ACC112 (cell line): Measurements from ENCODE around the gene CLCN2.
A peak's percentile ranks its signal among the peaks of the same experiment; 100 is the strongest.

Experiments
- H2AFZ ChIP-seq: fragments of 200-600 bp; sonication (generic); one replicate; pipeline ENCODE4 v1.6.0; 2017; ENCODE audit warnings: antibody characterized with exemption, low read length; ENCODE audit not compliant: unreplicated experiment
- H3K27ac ChIP-seq: fragments of 200-600 bp; sonication (generic); 2 replicates; pipeline ENCODE4 v1.5.1; 2014; ENCODE audit warnings: low read depth, mild to moderate bottlenecking, antibody characterized with exemption, low read length, moderate library complexity
- H3K27me3 ChIP-seq: fragments of 200-600 bp; sonication (generic); 2 replicates; pipeline ENCODE4 v1.6.1; 2014; ENCODE audit warnings: mild to moderate bottlenecking, antibody characterized with exemption, low read length, moderate library complexity, mixed read lengths; ENCODE audit not compliant: insufficient read depth
- H3K36me3 ChIP-seq: fragments of 200-600 bp; sonication (generic); 2 replicates; pipeline ENCODE4 v1.6.1; 2016; ENCODE audit warnings: mild to moderate bottlenecking, antibody characterized with exemption, low read length, moderate library complexity, mixed read lengths; ENCODE audit not compliant: insufficient read depth
- H3K4me1 ChIP-seq: fragments of 200-600 bp; sonication (generic); one replicate; pipeline ENCODE4 v1.6.1; 2016; ENCODE audit warnings: low read length, mixed read lengths; ENCODE audit not compliant: insufficient read depth, unreplicated experiment, control insufficient read depth
- H3K4me3 ChIP-seq: fragments of 200-600 bp; sonication (generic); 2 replicates; pipeline ENCODE4 v1.5.1; 2014; ENCODE audit warnings: mild to moderate bottlenecking, low read depth, low read length
- H3K79me2 ChIP-seq: fragments of 200-600 bp; sonication (generic); one replicate; pipeline ENCODE4 v1.6.0; 2016; ENCODE audit warnings: low read length; ENCODE audit not compliant: control insufficient read depth, unreplicated experiment, insufficient read depth

Gene CLCN2

DNA sequence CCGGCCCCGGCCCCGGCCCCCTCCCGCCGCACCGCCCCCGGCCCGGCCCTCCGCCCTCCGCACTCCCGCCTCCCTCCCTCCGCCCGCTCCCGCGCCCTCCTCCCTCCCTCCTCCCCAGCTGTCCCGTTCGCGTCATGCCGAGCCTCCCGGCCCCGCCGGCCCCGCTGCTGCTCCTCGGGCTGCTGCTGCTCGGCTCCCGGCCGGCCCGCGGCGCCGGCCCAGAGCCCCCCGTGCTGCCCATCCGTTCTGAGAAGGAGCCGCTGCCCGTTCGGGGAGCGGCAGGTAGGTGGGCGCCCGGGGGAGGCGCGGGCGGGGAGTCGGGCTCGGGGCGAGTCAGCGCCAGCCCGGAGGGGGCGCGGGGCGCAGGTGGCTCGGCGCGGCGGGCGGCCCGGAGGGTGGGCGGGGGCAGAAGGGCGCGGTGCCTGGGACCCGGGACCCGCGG is 18.8 kb upstream of the CLCN2 start:
- no peak overlapping the region for H2AFZ ChIP-seq
- no peaks in the 10 kb centered on the region for H3K4me1 ChIP-seq
- H3K27ac ChIP-seq, result no peak overlapping the region

DNA sequence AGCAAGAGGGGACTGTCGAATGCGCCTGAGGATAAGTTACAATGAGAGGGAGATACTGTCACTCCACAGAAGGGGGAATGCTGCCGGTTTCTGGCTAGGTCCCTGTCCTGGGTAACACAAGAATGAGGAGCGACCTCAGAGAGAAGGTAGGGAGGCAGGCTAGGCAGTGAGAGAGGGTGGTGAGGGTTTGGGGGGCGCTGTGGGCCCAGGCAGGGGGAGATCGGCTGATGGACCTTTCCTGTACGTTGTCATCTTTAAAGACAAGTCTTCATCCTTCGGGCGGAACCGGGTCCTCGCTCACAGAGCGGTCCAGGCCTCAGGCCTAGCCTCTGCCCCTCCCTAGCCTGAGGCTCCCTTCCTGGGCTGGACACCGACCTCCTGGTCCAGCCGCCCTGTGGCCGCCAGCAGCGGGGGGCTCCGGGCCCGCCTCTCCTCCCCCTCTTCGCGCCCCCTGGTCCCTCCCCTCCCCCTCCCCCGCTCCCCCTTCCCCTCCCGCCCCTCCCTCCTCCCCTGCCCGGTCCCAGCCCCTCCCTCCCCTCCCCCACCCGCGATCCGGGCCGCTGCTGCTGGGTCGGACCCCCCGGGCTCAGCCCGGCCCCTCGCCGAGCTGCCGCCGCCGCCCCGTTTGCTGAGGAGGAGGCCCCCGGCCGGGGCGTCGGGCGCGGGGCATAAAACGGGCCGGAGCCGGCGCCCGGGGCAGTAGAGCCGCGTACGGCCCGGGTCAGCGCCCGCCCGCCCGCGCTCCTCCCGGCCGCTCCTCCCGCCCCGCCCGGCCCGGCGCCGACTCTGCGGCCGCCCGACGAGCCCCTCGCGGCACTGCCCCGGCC is 18.2 kb upstream of the CLCN2 start, which contains the start of gene CHRD:
TSS of gene CHRD (plus strand) at position 697 of the 827 bp plus-strand sequence. CDS start 265 bp downstream, outside the sequence.
- Histone ChIP-seq H3K4me1 (no peaks in the 10 kb centered on the region), H3K4me3 (peak within 1 kb of the TSS; percentile 69), H3K27me3 (peaks cover 62% of the 10 kb centered on the region), H2AFZ (no peak within 1 kb of the TSS), H3K27ac (no peak within 1 kb of the TSS), H3K36me3 (no peaks in the 10 kb centered on the region), H3K79me2 (no peaks in the 10 kb centered on the region)

More for the DNA sequence above, 18.8 kb upstream of the CLCN2 start:
- Histone ChIP-seq H3K36me3 (no peaks in the 10 kb centered on the region), H3K4me3 (peak overlapping the region; percentile 69; the same call in 1 of the 2 replicates), H3K79me2 (no peaks in the 10 kb centered on the region), H3K27me3 (peaks cover 60% of the 10 kb centered on the region)

DNA sequence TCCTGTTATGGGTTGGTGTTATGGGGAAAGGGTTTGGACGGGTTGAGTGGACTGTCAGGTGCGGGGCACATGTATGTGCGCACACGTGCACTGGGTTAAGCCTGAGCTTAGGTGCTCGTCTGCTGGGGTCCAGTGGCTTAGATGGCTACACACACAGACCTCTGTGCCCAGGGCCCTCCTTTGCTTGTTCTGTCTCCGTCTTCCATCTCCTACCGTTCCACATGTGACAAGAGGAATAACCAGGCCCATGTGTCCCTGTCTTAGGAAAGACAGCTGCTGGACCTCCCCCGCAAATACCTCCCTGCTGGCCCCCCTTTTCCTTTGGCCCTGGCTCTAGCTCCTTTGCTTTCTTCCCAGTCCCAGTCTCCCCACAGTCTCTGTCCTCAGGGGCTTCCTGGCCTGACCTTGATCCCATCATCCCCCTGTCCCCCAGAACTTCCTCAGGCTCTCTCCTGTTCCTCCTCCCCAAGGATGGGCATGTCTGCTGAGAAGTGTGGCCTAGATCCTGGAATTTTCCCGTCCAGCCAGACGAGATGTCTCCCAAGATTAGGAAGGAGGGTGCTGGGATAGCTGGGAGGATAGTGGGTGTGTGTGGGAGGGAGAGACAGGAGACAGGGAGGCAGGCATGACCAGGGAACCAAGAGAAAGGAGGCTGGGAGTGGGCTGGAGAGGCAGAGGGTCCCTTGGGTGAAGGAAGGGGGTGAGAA is 17.4 kb upstream of the CLCN2 start:
- H3K36me3 ChIP-seq, result no peaks in the 10 kb centered on the region
- no peaks in the 10 kb centered on the region for H3K4me1 ChIP-seq
- H3K79me2 ChIP-seq, result no peaks in the 10 kb centered on the region
- H2AFZ ChIP-seq, result no peak overlapping the region
- H3K4me3 ChIP-seq, result no peak overlapping the region
- H3K27ac ChIP-seq, result no peak overlapping the region
- peaks cover 62% of the 10 kb centered on the region for H3K27me3 ChIP-seq

DNA sequence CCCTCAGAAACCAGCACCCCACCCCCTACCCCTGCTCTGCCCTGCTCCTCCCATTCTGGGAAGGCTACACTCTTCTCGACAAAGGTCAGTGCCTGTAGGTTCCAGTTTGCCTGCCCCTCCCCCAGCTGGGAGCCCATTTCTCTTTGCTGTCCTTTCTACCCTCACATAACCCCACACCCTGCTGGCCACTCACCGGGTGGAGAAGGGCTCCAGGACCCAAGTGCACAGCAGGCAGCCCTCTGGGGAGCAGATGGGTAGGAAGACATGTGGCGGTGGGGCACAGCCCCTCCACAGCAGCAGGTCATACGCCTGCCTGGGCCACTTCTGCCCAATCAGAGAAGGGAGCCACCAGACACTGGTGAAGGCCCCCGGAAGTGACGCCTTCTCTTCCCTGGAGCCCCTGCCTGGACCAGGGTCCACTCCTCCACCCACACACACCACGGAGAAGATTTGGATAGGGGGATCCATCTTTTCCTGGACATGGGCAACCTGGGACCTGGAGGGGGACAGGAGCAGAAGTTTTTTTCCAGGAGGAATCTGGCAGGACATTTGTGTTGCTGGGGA is 16.6 kb upstream of the CLCN2 start, which contains the start of gene THPO:
TSS of gene THPO (minus strand) at position 326 of the 564 bp plus-strand sequence. CDS start 1,948 bp downstream, outside the sequence.
- peaks cover 62% of the 10 kb centered on the region for H3K27me3 ChIP-seq
- no peak within 1 kb of the TSS for H2AFZ ChIP-seq
- no peaks in the 10 kb centered on the region for H3K36me3 ChIP-seq
- no peaks in the 10 kb centered on the region for H3K79me2 ChIP-seq
- H3K4me1 ChIP-seq, result peaks cover 3% of the 10 kb centered on the region
- no peak within 1 kb of the TSS for H3K27ac ChIP-seq
- no peak within 1 kb of the TSS for H3K4me3 ChIP-seq

DNA sequence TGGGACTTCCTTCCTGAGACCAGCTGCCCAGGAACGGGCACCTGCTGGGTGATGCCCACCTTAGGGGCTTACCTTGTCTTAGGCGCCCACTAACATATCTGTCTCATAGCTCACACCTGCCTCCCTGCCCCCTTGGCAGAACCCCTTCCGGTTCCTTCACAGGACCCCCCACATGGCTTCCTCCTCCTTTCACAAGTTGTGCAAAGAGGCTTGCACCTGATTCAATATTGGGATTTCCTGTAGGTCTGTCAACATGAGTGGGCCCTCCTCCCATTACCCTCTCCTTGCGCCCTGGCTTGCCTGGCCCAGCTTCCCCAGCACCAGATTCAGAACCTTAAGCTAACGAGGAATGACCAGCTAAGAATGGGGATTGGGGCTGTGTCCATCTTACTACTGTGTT is 16.0 kb upstream of the CLCN2 start:
- Histone ChIP-seq H3K4me3 (no peak overlapping the region), H3K27me3 (peaks cover 61% of the 10 kb centered on the region), H3K79me2 (no peaks in the 10 kb centered on the region), H2AFZ (no peak overlapping the region), H3K27ac (no peak overlapping the region), H3K4me1 (peaks cover 3% of the 10 kb centered on the region), H3K36me3 (no peaks in the 10 kb centered on the region)

DNA sequence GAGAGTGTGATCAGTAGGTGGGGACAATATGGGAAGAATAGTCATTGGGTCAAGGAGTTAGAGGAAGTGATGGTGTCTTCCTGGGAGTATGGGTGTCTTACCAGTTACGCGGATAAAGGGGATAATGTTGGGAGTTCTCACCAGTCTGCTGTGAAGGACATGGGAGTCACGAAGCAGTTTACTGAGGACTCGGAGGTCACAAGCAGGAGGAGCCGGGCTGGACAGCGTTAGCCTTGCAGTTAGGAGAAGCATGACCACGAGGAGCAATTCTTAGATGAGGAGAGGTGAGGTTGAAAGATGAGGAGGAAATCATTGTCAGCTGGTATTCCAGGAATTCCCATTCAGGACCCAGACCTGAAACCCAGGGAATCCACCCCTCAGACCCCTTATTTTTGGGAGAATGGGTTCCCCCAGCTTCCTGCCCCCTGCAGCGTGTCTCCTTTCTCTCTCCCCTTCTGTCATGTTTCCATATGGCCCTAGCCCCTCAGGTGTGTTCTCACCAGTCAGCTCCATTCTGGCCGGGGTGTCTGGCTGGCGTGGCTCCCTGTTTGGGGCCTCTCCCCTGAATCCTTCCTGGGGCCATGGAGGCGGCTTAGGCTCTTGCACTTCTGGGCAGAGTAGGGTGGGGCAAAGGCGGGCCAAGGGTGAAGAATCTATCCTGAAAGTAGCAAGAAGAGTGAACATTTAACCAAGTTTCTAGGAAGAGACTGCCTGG is 14.5 kb upstream of the CLCN2 start:
- H3K27me3 ChIP-seq, result peaks cover 46% of the 10 kb centered on the region
- H3K79me2 ChIP-seq, result no peaks in the 10 kb centered on the region
- no peak overlapping the region for H3K4me3 ChIP-seq
- H2AFZ ChIP-seq, result no peak overlapping the region
- H3K36me3 ChIP-seq, result no peaks in the 10 kb centered on the region
- no peak overlapping the region for H3K27ac ChIP-seq
- peaks cover 11% of the 10 kb centered on the region for H3K4me1 ChIP-seq

DNA sequence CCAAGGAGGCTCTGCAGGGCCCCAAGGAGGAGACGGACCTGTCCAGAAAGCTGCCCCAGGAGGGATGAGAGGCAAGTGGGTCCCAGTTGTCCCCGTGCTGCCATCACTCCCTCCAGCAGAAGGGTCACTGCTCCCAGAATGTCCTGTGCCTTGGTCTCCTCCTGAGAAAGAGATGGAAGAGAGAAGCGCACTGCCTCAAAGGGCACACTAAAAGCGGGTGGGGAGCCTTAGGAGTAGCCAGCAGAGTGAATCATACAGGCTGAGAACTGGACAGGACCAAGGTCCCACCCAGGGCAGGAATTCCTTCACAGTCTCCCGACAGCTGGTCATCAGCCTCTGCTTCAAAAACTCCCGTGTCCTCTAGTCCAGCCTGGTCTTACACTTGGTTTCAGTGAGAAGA is 12.0 kb upstream of the CLCN2 start:
- Histone ChIP-seq H3K4me3 (no peak overlapping the region), H3K36me3 (no peaks in the 10 kb centered on the region; the same call in 1 of the 2 replicates), H3K27me3 (peaks cover 29% of the 10 kb centered on the region), H3K4me1 (peaks cover 25% of the 10 kb centered on the region), H3K79me2 (no peaks in the 10 kb centered on the region), H3K27ac (no peak overlapping the region), H2AFZ (no peak overlapping the region)

DNA sequence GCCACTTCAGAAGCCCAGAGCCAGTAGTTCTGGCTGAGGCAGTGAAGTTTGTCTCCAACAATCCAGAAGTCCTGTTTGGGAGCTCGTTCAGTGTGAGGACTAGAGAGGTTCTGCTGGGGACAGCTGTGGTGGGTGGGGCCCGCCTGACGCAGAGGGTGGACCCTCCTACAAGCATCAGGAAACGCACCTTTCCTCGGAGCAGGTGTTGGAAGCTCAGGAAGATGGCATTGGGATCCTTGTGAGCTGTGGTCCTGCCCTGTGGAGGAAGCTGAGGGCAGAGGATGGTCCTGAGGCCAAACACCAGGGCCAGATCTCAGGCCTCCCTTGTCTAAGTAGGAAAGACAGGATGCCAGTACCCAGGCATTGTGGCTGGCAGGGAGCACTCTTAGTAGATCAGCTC is 11.5 kb upstream of the CLCN2 start:
- Histone ChIP-seq H3K36me3 (peaks cover 4% of the 10 kb centered on the region), H3K27ac (no peak overlapping the region), H2AFZ (no peak overlapping the region), H3K4me1 (peaks cover 30% of the 10 kb centered on the region), H3K4me3 (no peak overlapping the region), H3K27me3 (peaks cover 24% of the 10 kb centered on the region), H3K79me2 (no peaks in the 10 kb centered on the region)

DNA sequence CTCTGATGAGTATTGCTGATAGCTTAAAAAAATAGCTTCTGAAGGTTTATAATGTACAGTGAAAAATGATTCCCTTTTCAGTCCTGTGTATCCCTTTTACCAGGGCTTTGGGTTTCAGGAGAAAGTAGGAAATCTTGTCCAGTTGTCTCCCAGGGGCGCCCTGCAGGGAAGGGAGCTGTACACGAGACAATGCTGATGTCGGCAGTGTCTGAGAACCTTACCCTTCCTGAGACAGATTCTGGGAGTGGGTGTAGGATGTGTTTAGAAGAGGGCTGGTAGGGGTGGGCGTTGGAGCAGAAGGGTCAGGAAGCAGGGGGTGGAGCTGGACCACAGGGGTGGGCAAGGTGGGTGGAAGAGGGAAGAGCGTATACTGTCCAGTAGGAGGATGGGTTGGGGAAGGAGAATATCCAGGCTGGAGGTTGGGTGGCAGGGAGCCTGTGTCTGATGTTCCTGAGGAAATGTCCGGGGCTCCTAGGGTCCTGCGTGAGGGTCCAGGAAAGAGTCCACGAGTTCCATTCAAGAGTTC is 11.0 kb upstream of the CLCN2 start:
- Histone ChIP-seq H2AFZ (no peak overlapping the region), H3K36me3 (peaks cover 6% of the 10 kb centered on the region)

DNA sequence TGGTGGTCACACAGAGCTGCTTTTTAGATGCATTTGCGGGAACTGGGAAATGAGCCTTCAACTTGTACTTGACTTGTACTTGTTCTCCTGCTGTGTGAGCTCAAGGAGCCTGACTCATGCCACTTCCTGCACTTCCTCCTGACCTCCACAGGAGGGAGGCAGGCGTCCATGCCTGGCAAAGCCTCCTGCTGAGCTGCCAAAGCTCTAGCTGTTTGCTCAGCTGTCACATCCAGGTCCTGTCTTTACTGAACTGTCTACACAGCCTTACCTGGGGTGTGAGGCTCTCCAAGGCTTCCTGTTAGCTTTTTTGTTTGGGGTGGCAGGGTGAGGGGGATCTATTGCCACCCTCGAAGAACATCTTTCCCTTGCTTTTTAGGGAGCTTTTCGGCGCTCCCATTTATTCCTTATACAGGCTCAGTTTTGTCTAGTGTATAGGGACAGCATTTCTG is 10.2 kb upstream of the CLCN2 start:
- no peak overlapping the region for H2AFZ ChIP-seq
- no peaks in the 10 kb centered on the region for H3K79me2 ChIP-seq
- H3K4me3 ChIP-seq, result no peak overlapping the region
- H3K36me3 ChIP-seq, result peaks cover 11% of the 10 kb centered on the region
- H3K4me1 ChIP-seq, result peaks cover 37% of the 10 kb centered on the region
- H3K27ac ChIP-seq, result no peak overlapping the region
- H3K27me3 ChIP-seq, result peaks cover 14% of the 10 kb centered on the region

More for the DNA sequence above, 11.0 kb upstream of the CLCN2 start:
- Histone ChIP-seq H3K27ac (no peak overlapping the region), H3K79me2 (no peaks in the 10 kb centered on the region), H3K4me1 (peaks cover 33% of the 10 kb centered on the region), H3K4me3 (no peak overlapping the region), H3K27me3 (peaks cover 19% of the 10 kb centered on the region)
